HepG2 (cell line): ENCODE results near the gene STIP1. TPM values are rescaled to one million over a fixed set of nuclear protein-coding genes. Genes with fewer than 3 reads are reported as not detected.

Experiments
- BRCA1 ChIP-seq: sonication (generic); formaldehyde crosslinking; IDR thresholded peaks from 2 replicates; pipeline ENCODE4 v1.4.0; 2020; ENCODE audit warnings: missing genetic modification reagents
- HMG20B ChIP-seq: conservative IDR thresholded peaks from 2 replicates; pipeline ENCODE4 v1.6.1; 2016; ENCODE audit warnings: missing genetic modification reagents, missing compliant biosample characterization
- HNF1B ChIP-seq: sonication (generic); formaldehyde crosslinking; IDR thresholded peaks from 2 replicates; pipeline ENCODE4 v1.5.1; 2020; ENCODE audit warnings: mild to moderate bottlenecking, moderate library complexity, missing genetic modification reagents
- KLF6 ChIP-seq: IDR thresholded peaks from 2 replicates; pipeline ENCODE4 v1.8.0; 2016; ENCODE audit warnings: missing biosample characterization, missing genetic modification reagents
- NBN ChIP-seq: fragments of 450-650 bp; conservative IDR thresholded peaks from 2 replicates; pipeline ENCODE4 v1.6.1; 2017
- NR1H2 ChIP-seq: sonication (generic); formaldehyde crosslinking; IDR thresholded peaks from 2 replicates; pipeline ENCODE4 v1.8.1; 2022; ENCODE audit warnings: low read depth, missing genetic modification reagents, borderline replicate concordance
- PHF21A ChIP-seq: sonication (generic); formaldehyde crosslinking; IDR thresholded peaks from 2 replicates; pipeline ENCODE4 v1.5.0; 2020; ENCODE audit warnings: mild to moderate bottlenecking, missing genetic modification reagents
- PLRG1 ChIP-seq: fragments of 450-650 bp; conservative IDR thresholded peaks from 2 replicates; pipeline ENCODE4 v1.6.1; 2016
- RAD51 ChIP-seq: fragments of 450-650 bp; IDR thresholded peaks from 2 replicates; pipeline ENCODE4 v1.6.1; 2016; ENCODE audit warnings: borderline replicate concordance
- ZFP37 ChIP-seq: sonication (generic); formaldehyde crosslinking; IDR thresholded peaks from 2 replicates; pipeline ENCODE4 v1.4.0; 2020; ENCODE audit warnings: missing genetic modification reagents, borderline replicate concordance
- ZNF234 ChIP-seq: sonication (generic); formaldehyde crosslinking; conservative IDR thresholded peaks from 2 replicates; pipeline ENCODE4 v1.5.1; 2020; ENCODE audit warnings: mild to moderate bottlenecking, missing genetic modification reagents
- ZNF691 ChIP-seq: sonication (generic); formaldehyde crosslinking; IDR thresholded peaks from 2 replicates; pipeline ENCODE4 v1.4.0; 2020; ENCODE audit warnings: missing genetic modification reagents, low read depth, mild to moderate bottlenecking, borderline replicate concordance
- ZNF776 ChIP-seq: sonication (generic); formaldehyde crosslinking; IDR thresholded peaks from 2 replicates; pipeline ENCODE4 v1.4.0; 2020; ENCODE audit warnings: mild to moderate bottlenecking, missing genetic modification reagents
- ZNF841 ChIP-seq: sonication (generic); formaldehyde crosslinking; IDR thresholded peaks from 2 replicates; pipeline ENCODE4 v1.8.1; 2023; ENCODE audit warnings: missing genetic modification reagents, borderline replicate concordance
- polyA plus RNA-seq, 8 experiments: library from polyadenylated mRNA; depleted of rRNA in 3 of 8; stranded (reverse) in 7 of 8; unstranded in 1 of 8; fragments of >200 nt; fragmentation: Illumina TruSeq in 4 of 8; extraction: Trizol in 4 of 8; gene quantifications; 2 replicates each; pipeline versions ENCODE4 v1.2.1 to v1.2.3, GENCODE V29; 2011 to 2016; ENCODE audit warnings: low read depth in 4 of 8, missing spikeins in 1 of 8, mixed read lengths in 1 of 8; ENCODE audit not compliant: insufficient read depth in 1 of 8
- total RNA-seq, 5 experiments: library from RNA; depleted of rRNA; stranded (reverse); fragments of >200 nt; fragmentation: Illumina TruSeq; extraction: Trizol; gene quantifications; 2 replicates each; pipeline ENCODE4 v1.2.3, GENCODE V29; 2016; ENCODE audit warnings: low read depth in 1 of 5
- TF ChIP-seq, protein P1 (sequence below): sonication (generic); formaldehyde crosslinking; IDR thresholded peaks from 2 replicates; pipeline ENCODE4 v1.4.0; 2020; ENCODE audit warnings: mild to moderate bottlenecking, missing genetic modification reagents, borderline replicate concordance
- TF ChIP-seq, protein P2 (sequence below), 2 experiments: sonication (generic) in 1 of 2; formaldehyde crosslinking in 1 of 2; IDR thresholded peaks; 2 replicates each; pipeline versions ENCODE4 v1.5.1 to v1.6.1; 2011 to 2020; ENCODE audit warnings: borderline replicate concordance in 1 of 2, low read depth in 1 of 2, low read length in 1 of 2, mild to moderate bottlenecking in 1 of 2, missing genetic modification reagents in 1 of 2, moderate library complexity in 1 of 2
- TF ChIP-seq, protein P3 (sequence below), 2 experiments: IDR thresholded peaks; 2 replicates each; pipeline ENCODE4 v1.6.1; 2011 to 2012; ENCODE audit warnings: low read length in 2 of 2, borderline replicate concordance in 1 of 2, low read depth in 1 of 2, mild to moderate bottlenecking in 1 of 2, moderate library complexity in 1 of 2

STIP1 gene
- total and polyA plus RNA-seq, 2 of the 13 experiments (the other 11 are each of a cell fraction or from before 2014, with no cell fraction given): 81.1 to 217 TPM

DNA sequence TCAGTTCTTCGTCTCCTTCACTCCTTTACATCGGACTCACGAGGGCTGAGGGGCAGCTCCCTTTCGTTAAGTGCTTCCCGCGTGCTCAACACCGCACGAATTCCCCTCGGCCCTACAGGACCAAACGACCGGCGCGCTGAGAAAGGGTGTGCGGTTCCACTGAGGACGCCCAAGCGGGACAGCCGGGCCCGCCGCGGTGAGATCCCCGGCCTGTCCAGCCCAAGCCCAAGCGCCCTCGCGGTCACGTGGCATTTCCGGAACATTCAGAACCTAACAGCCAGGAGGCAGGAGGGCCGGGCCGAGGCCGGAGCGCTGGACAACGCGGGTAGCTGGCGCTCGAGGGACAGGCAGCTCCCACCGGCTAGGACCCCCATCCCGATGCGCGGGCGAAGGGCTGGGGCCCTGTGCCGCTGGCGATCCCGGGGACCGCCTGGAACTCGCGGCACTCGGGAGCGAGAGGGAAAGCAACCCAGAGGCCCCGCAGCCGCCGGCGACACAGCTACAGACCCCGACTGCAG is 737 bp upstream of the STIP1 start (continued):
- TF ChIP-seq ZNF776 (CRISPR knock-in tag) (peak; percentile 98; the same call in 1 of the 2 replicates), ZNF234 (CRISPR knock-in tag) (no peak), RAD51 (peak; percentile 69), PHF21A (CRISPR knock-in tag) (peak; percentile 94), ZFP37 (CRISPR knock-in tag) (peak; percentile 60; the same call in 1 of the 2 replicates), NBN (no peak), HNF1B (no peak; the same call in 1 of the 2 replicates), HMG20B (CRISPR knock-in tag) (0 out of 2 replicates have a peak, but pooled peaks have one; percentile 16), ZNF841 (peak; percentile 90; the same call in 1 of the 2 replicates), PLRG1 (no peak), KLF6 (peak; percentile 98), BRCA1 (no peak), ZNF691 (CRISPR knock-in tag) (peak; percentile 94; the same call in 1 of the 2 replicates), NR1H2 (CRISPR knock-in tag) (no peak)
- TF ChIP-seq, protein P1, sequence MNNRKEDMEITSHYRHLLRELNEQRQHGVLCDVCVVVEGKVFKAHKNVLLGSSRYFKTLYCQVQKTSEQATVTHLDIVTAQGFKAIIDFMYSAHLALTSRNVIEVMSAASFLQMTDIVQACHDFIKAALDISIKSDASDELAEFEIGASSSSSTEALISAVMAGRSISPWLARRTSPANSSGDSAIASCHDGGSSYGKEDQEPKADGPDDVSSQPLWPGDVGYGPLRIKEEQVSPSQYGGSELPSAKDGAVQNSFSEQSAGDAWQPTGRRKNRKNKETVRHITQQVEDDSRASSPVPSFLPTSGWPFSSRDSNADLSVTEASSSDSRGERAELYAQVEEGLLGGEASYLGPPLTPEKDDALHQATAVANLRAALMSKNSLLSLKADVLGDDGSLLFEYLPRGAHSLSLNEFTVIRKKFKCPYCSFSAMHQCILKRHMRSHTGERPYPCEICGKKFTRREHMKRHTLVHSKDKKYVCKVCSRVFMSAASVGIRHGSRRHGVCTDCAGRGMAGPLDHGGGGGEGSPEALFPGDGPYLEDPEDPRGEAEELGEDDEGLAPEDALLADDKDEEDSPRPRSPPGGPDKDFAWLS: no peak; the same call in 1 of the 2 replicates
- TF ChIP-seq, protein P2, sequence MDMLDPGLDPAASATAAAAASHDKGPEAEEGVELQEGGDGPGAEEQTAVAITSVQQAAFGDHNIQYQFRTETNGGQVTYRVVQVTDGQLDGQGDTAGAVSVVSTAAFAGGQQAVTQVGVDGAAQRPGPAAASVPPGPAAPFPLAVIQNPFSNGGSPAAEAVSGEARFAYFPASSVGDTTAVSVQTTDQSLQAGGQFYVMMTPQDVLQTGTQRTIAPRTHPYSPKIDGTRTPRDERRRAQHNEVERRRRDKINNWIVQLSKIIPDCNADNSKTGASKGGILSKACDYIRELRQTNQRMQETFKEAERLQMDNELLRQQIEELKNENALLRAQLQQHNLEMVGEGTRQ (IDR thresholded peaks at IDR 0.05; ENCODE audit: low read depth, low read length): peak; percentile 61; the same call in 1 of the 2 replicates
- TF ChIP-seq, protein P2 (CRISPR knock-in tag; IDR thresholded peaks at IDR 0.05; ENCODE audit: borderline replicate concordance): peak; percentile 94
- TF ChIP-seq, protein P3, sequence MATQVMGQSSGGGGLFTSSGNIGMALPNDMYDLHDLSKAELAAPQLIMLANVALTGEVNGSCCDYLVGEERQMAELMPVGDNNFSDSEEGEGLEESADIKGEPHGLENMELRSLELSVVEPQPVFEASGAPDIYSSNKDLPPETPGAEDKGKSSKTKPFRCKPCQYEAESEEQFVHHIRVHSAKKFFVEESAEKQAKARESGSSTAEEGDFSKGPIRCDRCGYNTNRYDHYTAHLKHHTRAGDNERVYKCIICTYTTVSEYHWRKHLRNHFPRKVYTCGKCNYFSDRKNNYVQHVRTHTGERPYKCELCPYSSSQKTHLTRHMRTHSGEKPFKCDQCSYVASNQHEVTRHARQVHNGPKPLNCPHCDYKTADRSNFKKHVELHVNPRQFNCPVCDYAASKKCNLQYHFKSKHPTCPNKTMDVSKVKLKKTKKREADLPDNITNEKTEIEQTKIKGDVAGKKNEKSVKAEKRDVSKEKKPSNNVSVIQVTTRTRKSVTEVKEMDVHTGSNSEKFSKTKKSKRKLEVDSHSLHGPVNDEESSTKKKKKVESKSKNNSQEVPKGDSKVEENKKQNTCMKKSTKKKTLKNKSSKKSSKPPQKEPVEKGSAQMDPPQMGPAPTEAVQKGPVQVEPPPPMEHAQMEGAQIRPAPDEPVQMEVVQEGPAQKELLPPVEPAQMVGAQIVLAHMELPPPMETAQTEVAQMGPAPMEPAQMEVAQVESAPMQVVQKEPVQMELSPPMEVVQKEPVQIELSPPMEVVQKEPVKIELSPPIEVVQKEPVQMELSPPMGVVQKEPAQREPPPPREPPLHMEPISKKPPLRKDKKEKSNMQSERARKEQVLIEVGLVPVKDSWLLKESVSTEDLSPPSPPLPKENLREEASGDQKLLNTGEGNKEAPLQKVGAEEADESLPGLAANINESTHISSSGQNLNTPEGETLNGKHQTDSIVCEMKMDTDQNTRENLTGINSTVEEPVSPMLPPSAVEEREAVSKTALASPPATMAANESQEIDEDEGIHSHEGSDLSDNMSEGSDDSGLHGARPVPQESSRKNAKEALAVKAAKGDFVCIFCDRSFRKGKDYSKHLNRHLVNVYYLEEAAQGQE (IDR thresholded peaks at IDR 0.05; ENCODE audit: borderline replicate concordance in 1 of 2, low read depth in 1 of 2, low read length in 2 of 2): peak in 1 of 2 experiments; percentile 67; a peak in 2 of 4 replicates
